ENCODE measurements around the gene FHIP2A.
"Not testable (repeated sequence)": the region's sequence is repeated elsewhere in the genome, so short reads cannot be mapped to it uniquely, and the experiment has no call there.

FHIP2A gene

GRCh38 chr10:114855776-114856543 is 34.4 kb downstream of the FHIP2A start:
- no peak for DNase-seq (ENCODE audit: insufficient read length, low spot score)
- no peak for FAIRE-seq

- DNase-seq (ENCODE audit: insufficient read length, low spot score) (no peak), FAIRE-seq (no peak)
These were observed 35.1 kb downstream of the FHIP2A start for GRCh38 chr10:114856544-114857287.

GRCh38 chr10:114857288-114857565 is 35.6 kb downstream of the FHIP2A start:
- not testable (repeated sequence) for FAIRE-seq; DNase-seq (ENCODE audit: insufficient read length, low spot score)

- DNase-seq (ENCODE audit: insufficient read length, low spot score): no peak
- FAIRE-seq: no peak
These were observed 36.5 kb downstream of the FHIP2A start for GRCh38 chr10:114857922-114858629.

GRCh38 chr10:114859222-114859621 is 37.6 kb downstream of the FHIP2A start:
- FAIRE-seq (no peak), DNase-seq (ENCODE audit: insufficient read length, low spot score) (no peak)

GRCh38 chr10:114862456-114862855 is 40.9 kb downstream of the FHIP2A start:
- no peak for FAIRE-seq

GRCh38 chr10:114867365-114867764 is 45.8 kb downstream of the FHIP2A start:
- FAIRE-seq (no peak), DNase-seq (ENCODE audit: insufficient read length, low spot score) (no peak)

More at GRCh38 chr10:114862456-114862855, 40.9 kb downstream of the FHIP2A start:
- no peak for DNase-seq (ENCODE audit: insufficient read length, low spot score)

GRCh38 chr10:114868870-114869519 is 47.4 kb downstream of the FHIP2A start:
- FAIRE-seq (no peak), DNase-seq (ENCODE audit: insufficient read length, low spot score) (no peak)

- no peak for FAIRE-seq
- no peak for DNase-seq (ENCODE audit: insufficient read length, low spot score)
These were observed 47.9 kb downstream of the FHIP2A start for GRCh38 chr10:114869520-114869892.

- no peak for FAIRE-seq
- DNase-seq (ENCODE audit: insufficient read length, low spot score): no peak
These were observed 48.9 kb downstream of the FHIP2A start for GRCh38 chr10:114870486-114870885.

- FAIRE-seq (no peak), DNase-seq (ENCODE audit: insufficient read length, low spot score) (no peak)
These were observed 49.8 kb downstream of the FHIP2A start for GRCh38 chr10:114871379-114871778.
